GM12874 (cell line): ENCODE results near the gene CDH22.
A peak's percentile ranks its signal among the peaks of the same experiment; 100 is the strongest.

Experiments used
- CTCF ChIP-seq: IDR thresholded peaks from 2 replicates; pipeline ENCODE4 v1.5.1; 2011; ENCODE audit warnings: low read depth, mild to moderate bottlenecking, control low read depth, low read length, moderate library complexity; ENCODE audit not compliant: insufficient read depth

Gene CDH22

GRCh38 chr20:46129955-46130481, 178.3 kb downstream of the CDH22 start:
- TF ChIP-seq CTCF, result no peak

- peak; percentile 71 for TF ChIP-seq CTCF
These were observed 179.8 kb downstream of the CDH22 start for GRCh38 chr20:46128310-46129151.

- no peak for TF ChIP-seq CTCF
These were observed 180.8 kb downstream of the CDH22 start for GRCh38 chr20:46127396-46128010.

GRCh38 chr20:46126440-46127056, 181.8 kb downstream of the CDH22 start:
- no peak for TF ChIP-seq CTCF
